Thoracic aorta (tissue), 2 donors: ENCODE measurements around the gene ANKS1A. TPM values are rescaled to one million over a fixed set of nuclear protein-coding genes. Genes with fewer than 3 reads are reported as not detected.

Experiments used
- ATAC-seq: fragments of 150-250 bp; one replicate; pipeline ENCODE4 v1.8.0; 2017; ENCODE audit warnings: low read depth; ENCODE audit not compliant: insufficient number of reproducible peaks, low FRiP score
- DNase-seq: peaks from one replicate; pipeline ENCODE4 v3.0.0-alpha.2; 2020; ENCODE audit warnings: low spot score
- H3K27ac ChIP-seq, 2 donors: fragments of 200-600 bp; sonication (generic); 1 replicate in 1 of 2; 2 replicates in 1 of 2; pipeline ENCODE4 v1.5.1; 2016; ENCODE audit warnings: mild to moderate bottlenecking in 2 of 2, moderate library complexity in 2 of 2
- H3K27me3 ChIP-seq: fragments of 200-600 bp; sonication (generic); replicated peaks from 2 replicates; pipeline ENCODE4 v1.6.0; 2016; ENCODE audit warnings: mild to moderate bottlenecking; ENCODE audit not compliant: insufficient read depth
- H3K36me3 ChIP-seq: fragments of 200-600 bp; sonication (generic); one replicate; pipeline ENCODE4 v1.5.1; 2016
- H3K4me1 ChIP-seq, 2 donors: fragments of 200-600 bp; sonication (generic); 1 replicate in 1 of 2; 2 replicates in 1 of 2; pipeline versions ENCODE4 v1.5.1 to v1.6.0; 2016; ENCODE audit warnings: low read depth in 2 of 2, mild to moderate bottlenecking in 1 of 2; ENCODE audit not compliant: control insufficient read depth in 1 of 2
- H3K4me3 ChIP-seq: fragments of 200-600 bp; sonication (generic); 2 replicates; pipeline ENCODE4 v1.5.1; 2016; ENCODE audit warnings: mild to moderate bottlenecking
- H3K9me3 ChIP-seq: fragments of 200-600 bp; sonication (generic); 2 replicates; pipeline ENCODE4 v1.5.1; 2016
- total RNA-seq, 2 donors: library from RNA; depleted of rRNA; stranded (reverse); fragments of >200 nt; gene quantifications; one replicate each; pipeline versions ENCODE4 v1.1.0 to v1.2.3, GENCODE V29; 2016
- TF ChIP-seq, protein P1 (sequence below): fragments of 200-600 bp; sonication (generic); IDR thresholded peaks from one replicate; pipeline ENCODE4 v1.5.1; 2019; ENCODE audit warnings: antibody characterized with exemption

Gene ANKS1A
- total RNA-seq, 2 donors from 2014 or later = 37.9 to 55.4 TPM

- ATAC-seq (no peak), DNase-seq (no peak)
- H3K36me3 ChIP-seq = peaks cover 19% of the 10 kb centered on the region
- peaks cover 0 to 5% of the 10 kb centered on the region in 2 donors for H3K4me1 ChIP-seq
- no peak overlapping the region for H3K27ac ChIP-seq
- H3K4me3 ChIP-seq = no peak overlapping the region
- no peaks in the 10 kb centered on the region for H3K9me3 ChIP-seq
- TF ChIP-seq, protein P1, sequence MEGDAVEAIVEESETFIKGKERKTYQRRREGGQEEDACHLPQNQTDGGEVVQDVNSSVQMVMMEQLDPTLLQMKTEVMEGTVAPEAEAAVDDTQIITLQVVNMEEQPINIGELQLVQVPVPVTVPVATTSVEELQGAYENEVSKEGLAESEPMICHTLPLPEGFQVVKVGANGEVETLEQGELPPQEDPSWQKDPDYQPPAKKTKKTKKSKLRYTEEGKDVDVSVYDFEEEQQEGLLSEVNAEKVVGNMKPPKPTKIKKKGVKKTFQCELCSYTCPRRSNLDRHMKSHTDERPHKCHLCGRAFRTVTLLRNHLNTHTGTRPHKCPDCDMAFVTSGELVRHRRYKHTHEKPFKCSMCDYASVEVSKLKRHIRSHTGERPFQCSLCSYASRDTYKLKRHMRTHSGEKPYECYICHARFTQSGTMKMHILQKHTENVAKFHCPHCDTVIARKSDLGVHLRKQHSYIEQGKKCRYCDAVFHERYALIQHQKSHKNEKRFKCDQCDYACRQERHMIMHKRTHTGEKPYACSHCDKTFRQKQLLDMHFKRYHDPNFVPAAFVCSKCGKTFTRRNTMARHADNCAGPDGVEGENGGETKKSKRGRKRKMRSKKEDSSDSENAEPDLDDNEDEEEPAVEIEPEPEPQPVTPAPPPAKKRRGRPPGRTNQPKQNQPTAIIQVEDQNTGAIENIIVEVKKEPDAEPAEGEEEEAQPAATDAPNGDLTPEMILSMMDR = no peak
- no peaks in the 10 kb centered on the region for H3K27me3 ChIP-seq
Measured at GRCh38 chr6:34981366-34981765, 92.3 kb downstream of the ANKS1A start.

DNA sequence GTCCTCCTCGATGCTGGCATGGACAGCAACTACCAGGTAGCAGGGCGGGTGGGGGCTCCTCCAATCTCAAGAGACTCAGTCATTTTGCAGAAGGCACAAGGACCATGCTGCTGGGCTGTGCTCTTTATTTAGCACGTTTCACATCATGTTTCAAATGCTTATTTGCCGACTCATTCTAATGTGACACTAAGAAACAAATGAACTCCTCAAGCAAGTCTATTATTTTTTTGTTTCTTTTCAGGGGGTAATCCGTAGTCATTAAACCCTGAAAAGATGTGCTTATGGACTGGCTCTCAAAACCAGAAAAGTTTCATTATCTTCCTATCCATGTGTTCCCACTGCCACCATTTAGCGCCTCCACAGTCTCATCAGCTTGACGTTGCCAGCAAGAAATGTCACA, 92.9 kb downstream of the ANKS1A start:
- DNase-seq = no peak
- TF ChIP-seq, protein P1 = no peak
- peaks cover 19% of the 10 kb centered on the region for H3K36me3 ChIP-seq
- no peaks in the 10 kb centered on the region for H3K9me3 ChIP-seq
- H3K27ac ChIP-seq = no peak overlapping the region
- H3K4me3 ChIP-seq = no peak overlapping the region
- no peaks in the 10 kb centered on the region for H3K27me3 ChIP-seq
- H3K4me1 ChIP-seq = peaks cover 0 to 7% of the 10 kb centered on the region in 2 donors
- no peak for ATAC-seq

- Histone ChIP-seq H3K4me1 (peaks cover 0 to 11% of the 10 kb centered on the region in 2 donors), H3K9me3 (no peaks in the 10 kb centered on the region), H3K36me3 (peaks cover 19% of the 10 kb centered on the region), H3K27me3 (no peaks in the 10 kb centered on the region), H3K4me3 (no peak overlapping the region), H3K27ac (no peak overlapping the region)
- ATAC-seq (no peak), DNase-seq (no peak)
- TF ChIP-seq, protein P1 = no peak
Measured at GRCh38 chr6:34982424-34982852, 93.4 kb downstream of the ANKS1A start.

GRCh38 chr6:34984416-34984815, 95.4 kb downstream of the ANKS1A start:
- H3K4me3 ChIP-seq = no peak overlapping the region
- H3K27ac ChIP-seq = no peak overlapping the region
- ATAC-seq (no peak), DNase-seq (no peak)
- H3K27me3 ChIP-seq = no peaks in the 10 kb centered on the region
- H3K4me1 ChIP-seq = peaks cover 0 to 16% of the 10 kb centered on the region in 2 donors
- no peaks in the 10 kb centered on the region for H3K9me3 ChIP-seq
- TF ChIP-seq, protein P1 = no peak
- peaks cover 21% of the 10 kb centered on the region for H3K36me3 ChIP-seq

GRCh38 chr6:34985236-34985635, 96.2 kb downstream of the ANKS1A start:
- no peak for DNase-seq
- no peak for ATAC-seq
- no peaks in the 10 kb centered on the region for H3K9me3 ChIP-seq
- H3K4me3 ChIP-seq = no peak overlapping the region
- TF ChIP-seq, protein P1 = no peak
- H3K27me3 ChIP-seq = no peaks in the 10 kb centered on the region
- H3K36me3 ChIP-seq = peaks cover 24% of the 10 kb centered on the region
- H3K27ac ChIP-seq = no peak overlapping the region
- H3K4me1 ChIP-seq = peaks cover 0 to 16% of the 10 kb centered on the region in 2 donors
